K562 (cell line): ENCODE measurements around the gene AGFG2. TPM values are rescaled to one million over a fixed set of nuclear protein-coding genes. Genes with fewer than 3 reads are reported as not detected.
"Not testable (repeated sequence)": the region's sequence is repeated elsewhere in the genome, so short reads cannot be mapped to it uniquely, and the experiment has no call there.

Source experiments
- ATAC-seq: fragments of 200-7000 bp; cut with Tn5 transposase; 3 replicates; pipeline ENCODE4 v1.9.1; 2020; ENCODE audit warnings: moderate library complexity
- BruUV-seq: library from RNA; stranded (reverse); fragments of 400-500 nt; replicated peaks from 2 replicates; lab custom pipeline; 2021; lab: Mats Ljungman, UMichigan
- CTCF ChIA-PET: fragments of 300-600 bp; formaldehyde crosslinking; extraction: SDS; loops from one replicate; lab custom pipeline; 2021; ENCODE audit warnings: low intra/inter-chr PET ratio; lab: Yijun Ruan, JAX
- POLR2A ChIA-PET: fragments of 300-600, 350-650 bp; sonication (Branson Sonifier 250); formaldehyde crosslinking; extraction: SDS; loops from one replicate; lab custom pipeline; 2021; ENCODE audit warnings: antibody characterized with exemption, inconsistent platforms; lab: Yijun Ruan, JAX
- DNase-seq, 4 experiments: peaks; one replicate each; pipeline versions ENCODE4 v3.0.0 to v3.0.0-alpha.2; 2011 to 2018; ENCODE audit warnings: low spot score in 3 of 4, mixed read lengths in 3 of 4; ENCODE audit errors: extremely low read depth in 1 of 4
- FAIRE-seq: peaks from 2 replicates; lab custom pipeline; 2011; peaks lifted over from hg19 to GRCh38; lab: Jason Lieb, UNC
- H2AFZ ChIP-seq: 2 replicates; pipeline ENCODE4 v1.6.0; 2011; ENCODE audit warnings: low read depth, low read length, control low read depth, inconsistent platforms
- H3K27ac ChIP-seq: fragments of 200-600 bp; 3 replicates; pipeline ENCODE4 v1.8.0; 2011; ENCODE audit warnings: low read depth, mild to moderate bottlenecking, control low read depth, inconsistent platforms, low read length, moderate library complexity, mixed read lengths; ENCODE audit errors: extremely low read depth
- H3K27me3 ChIP-seq, 2 experiments: fragments of 300-600 bp in 1 of 2; 2 replicates in 1 of 2; 3 replicates in 1 of 2; pipeline versions ENCODE4 v1.6.0 to v1.8.0; 2011; ENCODE audit warnings: inconsistent platforms in 2 of 2, low read length in 2 of 2, mild to moderate bottlenecking in 1 of 2, mixed read lengths in 1 of 2, moderate library complexity in 1 of 2; ENCODE audit not compliant: control insufficient read depth in 2 of 2, insufficient read depth in 2 of 2
- H3K36me3 ChIP-seq: fragments of 300-600 bp; 3 replicates; pipeline ENCODE4 v1.8.0; 2011; ENCODE audit warnings: mild to moderate bottlenecking, low read length, inconsistent platforms; ENCODE audit not compliant: control insufficient read depth, insufficient read depth
- H3K4me1 ChIP-seq, 2 experiments: fragments of 200-600 bp in 1 of 2; replicated peaks in 1 of 2; 2 replicates in 1 of 2; 3 replicates in 1 of 2; pipeline versions ENCODE4 v1.5.1 to v1.8.0; 2011; ENCODE audit warnings: inconsistent platforms in 2 of 2, low read length in 2 of 2, mild to moderate bottlenecking in 1 of 2, mixed read lengths in 1 of 2, moderate library complexity in 1 of 2; ENCODE audit not compliant: control insufficient read depth in 2 of 2, insufficient read depth in 2 of 2
- H3K4me2 ChIP-seq: 2 replicates; pipeline ENCODE4 v1.6.1; 2011; ENCODE audit warnings: low read length, control low read depth, inconsistent platforms, mixed read lengths; ENCODE audit not compliant: insufficient read depth
- H3K4me3 ChIP-seq: fragments of 200-600 bp; sonication (generic), shearing (Covaris generic); 2 replicates; pipeline ENCODE4 v1.5.1; 2016; ENCODE audit warnings: control low read depth, inconsistent platforms
- H3K79me2 ChIP-seq: fragments of 200-600 bp; 3 replicates; pipeline ENCODE4 v1.8.0; 2011; ENCODE audit warnings: low read length, inconsistent platforms; ENCODE audit not compliant: control insufficient read depth, insufficient read depth
- H3K9ac ChIP-seq, 2 experiments: 2 replicates each; pipeline versions ENCODE4 v1.6.0 to v1.6.1; 2011; ENCODE audit warnings: low read depth in 2 of 2, low read length in 2 of 2, control low read depth in 1 of 2, inconsistent platforms in 1 of 2, mild to moderate bottlenecking in 1 of 2, mixed read lengths in 1 of 2; ENCODE audit not compliant: insufficient read depth in 1 of 2
- H3K9me1 ChIP-seq: one replicate; pipeline ENCODE4 v1.6.0; 2011; ENCODE audit warnings: inconsistent platforms, mild to moderate bottlenecking, low read length, moderate library complexity; ENCODE audit not compliant: control insufficient read depth, insufficient read depth
- H3K9me3 ChIP-seq: replicated peaks from 2 replicates; pipeline ENCODE4 v1.5.1; 2011; ENCODE audit warnings: low read depth, low read length, inconsistent platforms; ENCODE audit not compliant: control insufficient read depth, insufficient read depth
- H4K20me1 ChIP-seq: replicated peaks from 2 replicates; pipeline ENCODE4 v1.6.1; 2011; ENCODE audit warnings: low read length, inconsistent platforms, mixed read lengths; ENCODE audit not compliant: control insufficient read depth, insufficient read depth
- CBFA2T2 ChIP-seq: fragments of 450-650 bp; conservative IDR thresholded peaks from 2 replicates; pipeline ENCODE4 v1.6.1; 2017; ENCODE audit warnings: mild to moderate bottlenecking
- PYGO2 ChIP-seq: fragments of 450-650 bp; IDR thresholded peaks from 2 replicates; pipeline ENCODE4 v1.6.1; 2016; ENCODE audit warnings: mild to moderate bottlenecking, missing genetic modification characterization, moderate library complexity, missing compliant biosample characterization
- RAD51 ChIP-seq: fragments of 450-650 bp; IDR thresholded peaks from 2 replicates; pipeline ENCODE4 v1.7.1; 2016; ENCODE audit warnings: low read depth, mild to moderate bottlenecking, borderline replicate concordance
- RBM25 ChIP-seq: fragments of 200-400 bp; formaldehyde crosslinking; IDR thresholded peaks from 2 replicates; pipeline ENCODE4 v1.6.1; 2018; ENCODE audit warnings: low read length, low read depth, moderate library complexity; ENCODE audit not compliant: severe bottlenecking
- USF1 ChIP-seq: sonication (generic); formaldehyde crosslinking; IDR thresholded peaks from 2 replicates; pipeline ENCODE4 v1.9.0; 2022; ENCODE audit warnings: mild to moderate bottlenecking, missing genetic modification reagents
- USF2 ChIP-seq: sonication (generic); formaldehyde crosslinking; IDR thresholded peaks from 2 replicates; pipeline ENCODE4 v1.5.0; 2020; ENCODE audit warnings: missing genetic modification reagents
- WGBS: fragments of 100-300 bp; shearing (Covaris generic); methylation state at CpG from one replicate; pipeline ENCODE4 v1.1.6; 2016; ENCODE audit warnings: low coverage, mixed read lengths; ENCODE audit not compliant: insufficient coverage; ENCODE audit errors: missing lambda C conversion rate; 5-methylcytosine and 5-hydroxymethylcytosine counted together
- in situ Hi-C: fragments of 300-500 bp; cut with MboI; formaldehyde crosslinking; loops from 4 replicates; pipeline ENCODE4 v1.15.0; 2018; ENCODE audit warnings: inconsistent platforms, mixed read lengths
- intact Hi-C: fragments of 100-400 bp; cut with micrococcal nuclease; formaldehyde crosslinking; loops from 2 replicates; pipeline ENCODE4 v1.14.2; 2022
- polyA plus RNA-seq, 8 experiments: library from polyadenylated mRNA; depleted of rRNA in 4 of 8; stranded (reverse) in 5 of 8; unstranded in 3 of 8; fragments of >200 nt; fragmentation: Nextera tagmentation in 2 of 8; fragmentation: Illumina TruSeq in 1 of 8; extraction: Ambion mirVana in 2 of 8; extraction: Trizol in 1 of 8; gene quantifications; 2 replicates each; pipeline versions ENCODE4 v1.2.1 to v1.2.3, GENCODE V29; 2011 to 2014; ENCODE audit warnings: inconsistent platforms in 1 of 8, missing spikeins in 1 of 8
- total RNA-seq, 7 experiments: library from RNA; depleted of rRNA in 6 of 7; stranded (reverse); fragments of >200 nt in 6 of 7; fragmentation: Illumina TruSeq in 2 of 7; extraction: Trizol in 2 of 7; gene quantifications; 2 replicates each; pipeline versions ENCODE4 v1.2.1 to v1.2.3, GENCODE V29; 2011 to 2021; ENCODE audit warnings: low replicate concordance in 1 of 7

The AGFG2 gene
- total and polyA plus RNA-seq, 9 of the 15 experiments (the other 6 are each of a cell fraction or from before 2014, with no cell fraction given) = 0.31 to 23.1 (median 6.5) TPM

DNA sequence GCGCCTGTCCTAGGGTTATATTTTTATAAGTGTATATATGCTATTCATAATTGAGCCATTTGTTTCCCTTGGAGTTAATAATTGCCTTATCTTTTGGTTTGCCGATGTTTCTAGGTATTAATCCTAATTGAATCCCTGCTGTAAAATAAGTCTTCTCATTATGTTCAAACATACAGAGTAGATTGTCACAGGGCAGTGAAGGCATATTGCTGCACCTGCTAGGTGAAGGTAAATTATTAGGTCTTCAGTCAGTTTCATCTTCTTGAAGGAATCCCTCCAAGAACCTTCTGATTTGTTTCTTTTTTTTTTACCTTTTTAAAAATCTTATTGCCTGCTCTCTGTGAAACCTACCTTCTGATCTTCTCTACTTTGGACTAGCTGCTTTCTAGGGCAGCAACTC, 17.9 kb upstream of the AGFG2 start:
- no peaks in the 10 kb centered on the region for H3K9me1 ChIP-seq
- 97% methylated on average over 2 of the region's 2 CpGs for WGBS
- H3K27me3 ChIP-seq = no peaks in the 10 kb centered on the region
- no TSS peak for BruUV-seq
- no peaks in the 10 kb centered on the region for H4K20me1 ChIP-seq
- TF ChIP-seq PYGO2 (tag) = no peak
- H2AFZ ChIP-seq = 0 out of 2 replicates have a peak overlapping the region, but pooled peaks have one; percentile 22
- in situ Hi-C loops = no loop called here
- no peaks in the 10 kb centered on the region for H3K79me2 ChIP-seq
- H3K27ac ChIP-seq = no peak overlapping the region
- ChIA-PET CTCF (no interaction called here), POLR2A (interaction anchor here (1.2 to 1.8 kb wide), 3 partner anchors 10 to 22 kb away, joined by 4 to 6 read pairs (median 5); no protein-coding TSS in a partner anchor)
- no peaks in the 10 kb centered on the region for H3K36me3 ChIP-seq
- H3K4me2 ChIP-seq = no peak overlapping the region
- H3K4me1 ChIP-seq = peaks cover 0 to 2% of the 10 kb centered on the region in 2 experiments; a peak in 2 of 5 replicates
- intact Hi-C loops = no loop called here
- ATAC-seq (no peak), FAIRE-seq (no peak), DNase-seq (no peak)
- H3K9ac ChIP-seq = no peak overlapping the region
- H3K9me3 ChIP-seq = no peaks in the 10 kb centered on the region
- no peak overlapping the region for H3K4me3 ChIP-seq

GRCh38 chr7:100521909-100522593, 17.0 kb upstream of the AGFG2 start:
- H3K79me2 ChIP-seq, intact Hi-C loops, H3K9ac ChIP-seq, H3K4me3 ChIP-seq, H3K27ac ChIP-seq, in situ Hi-C loops, FAIRE-seq, H3K36me3 ChIP-seq, H3K4me2 ChIP-seq, H3K27me3 ChIP-seq, H4K20me1 ChIP-seq, BruUV-seq, H3K9me3 ChIP-seq, CTCF ChIA-PET, H3K4me1 ChIP-seq, H3K9me1 ChIP-seq: not testable (repeated sequence)
- 48% methylated on average over 2 of the region's 3 CpGs for WGBS
- DNase-seq (peak in 3 of 4 experiments; percentile 44 to 60 (median 58)), ATAC-seq (peak; percentile 40; the same call in 2 of the 3 replicates)
- POLR2A ChIA-PET = interaction anchor here (0.7 to 1.8 kb wide), 4 partner anchors 9 to 93 kb away, joined by 3 to 6 read pairs (median 4); partner anchors contain the start of gene ZCWPW1
- 0 out of 2 replicates have a peak, but pooled peaks have one; percentile 3 for TF ChIP-seq CBFA2T2
- TF ChIP-seq RAD51 = peak; percentile 78
- TF ChIP-seq RBM25 = peak; percentile 33
- peak; percentile 60 for TF ChIP-seq USF1 (CRISPR knock-in tag)
- TF ChIP-seq USF2 = peak; percentile 84
- 0 out of 2 replicates have a peak overlapping the region, but pooled peaks have one; percentile 22 for H2AFZ ChIP-seq
